VCaP (cell line): ENCODE data around the gene MAB21L4.
"Not testable (repeated sequence)": the region's sequence is repeated elsewhere in the genome, so short reads cannot be mapped to it uniquely, and the experiment has no call there.

Source experiments
- H3K27ac ChIP-seq: fragments of 450-650 bp; 2 replicates; pipeline ENCODE4 v1.5.1; 2017
- TF ChIP-seq, protein P1 (sequence below): fragments of 450-650 bp; conservative IDR thresholded peaks from 2 replicates; pipeline ENCODE4 v1.5.1; 2017; ENCODE audit warnings: mild to moderate bottlenecking, moderate library complexity

Gene MAB21L4

DNA sequence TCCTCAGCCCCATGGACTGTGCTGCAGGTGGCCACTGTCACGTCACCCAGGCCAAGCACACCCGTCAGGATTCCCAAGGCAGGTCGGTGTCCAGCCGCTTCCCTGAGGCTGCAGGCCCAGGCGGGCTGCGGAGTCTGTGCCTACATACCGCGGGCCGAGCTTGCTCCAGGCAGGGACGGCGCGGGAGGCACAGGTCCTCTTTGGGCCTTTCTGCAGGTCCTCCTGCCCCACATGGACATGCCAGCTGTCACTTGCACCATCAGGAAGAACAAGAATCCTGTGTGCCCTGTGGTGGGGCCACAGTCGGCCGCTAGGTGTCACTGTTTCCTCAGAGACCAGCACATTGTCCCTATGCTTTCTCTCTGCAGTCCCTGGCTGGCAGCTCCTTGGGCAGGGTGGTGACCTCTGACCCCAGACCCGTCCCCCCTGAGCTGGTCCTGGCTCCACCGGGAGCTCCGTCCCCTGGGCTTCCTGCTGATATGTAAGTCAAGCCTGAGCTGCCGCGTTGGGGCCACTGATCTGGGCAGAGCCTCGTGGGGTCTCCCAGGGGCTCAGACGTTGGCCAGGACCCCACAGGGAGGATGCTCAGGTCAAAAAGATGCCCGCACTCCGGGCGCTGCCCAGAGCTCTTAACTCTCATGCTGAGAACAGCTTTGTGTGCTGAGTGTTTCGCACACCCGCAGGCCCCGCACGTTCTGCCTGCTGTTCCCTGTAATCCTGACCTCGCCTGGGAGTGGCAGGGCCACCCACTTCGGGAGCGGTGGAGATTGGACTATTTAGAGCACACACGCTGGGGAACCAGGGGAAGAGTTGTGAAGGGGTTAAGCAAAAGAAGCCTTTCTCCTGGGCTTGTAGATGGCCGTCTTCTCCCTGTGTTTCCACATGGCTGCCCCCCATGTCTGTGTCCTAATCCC is 44.6 kb downstream of the MAB21L4 start:
- TF ChIP-seq, protein P1, sequence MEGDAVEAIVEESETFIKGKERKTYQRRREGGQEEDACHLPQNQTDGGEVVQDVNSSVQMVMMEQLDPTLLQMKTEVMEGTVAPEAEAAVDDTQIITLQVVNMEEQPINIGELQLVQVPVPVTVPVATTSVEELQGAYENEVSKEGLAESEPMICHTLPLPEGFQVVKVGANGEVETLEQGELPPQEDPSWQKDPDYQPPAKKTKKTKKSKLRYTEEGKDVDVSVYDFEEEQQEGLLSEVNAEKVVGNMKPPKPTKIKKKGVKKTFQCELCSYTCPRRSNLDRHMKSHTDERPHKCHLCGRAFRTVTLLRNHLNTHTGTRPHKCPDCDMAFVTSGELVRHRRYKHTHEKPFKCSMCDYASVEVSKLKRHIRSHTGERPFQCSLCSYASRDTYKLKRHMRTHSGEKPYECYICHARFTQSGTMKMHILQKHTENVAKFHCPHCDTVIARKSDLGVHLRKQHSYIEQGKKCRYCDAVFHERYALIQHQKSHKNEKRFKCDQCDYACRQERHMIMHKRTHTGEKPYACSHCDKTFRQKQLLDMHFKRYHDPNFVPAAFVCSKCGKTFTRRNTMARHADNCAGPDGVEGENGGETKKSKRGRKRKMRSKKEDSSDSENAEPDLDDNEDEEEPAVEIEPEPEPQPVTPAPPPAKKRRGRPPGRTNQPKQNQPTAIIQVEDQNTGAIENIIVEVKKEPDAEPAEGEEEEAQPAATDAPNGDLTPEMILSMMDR, result peak; percentile 96
- H3K27ac ChIP-seq, result no peak overlapping the region

DNA sequence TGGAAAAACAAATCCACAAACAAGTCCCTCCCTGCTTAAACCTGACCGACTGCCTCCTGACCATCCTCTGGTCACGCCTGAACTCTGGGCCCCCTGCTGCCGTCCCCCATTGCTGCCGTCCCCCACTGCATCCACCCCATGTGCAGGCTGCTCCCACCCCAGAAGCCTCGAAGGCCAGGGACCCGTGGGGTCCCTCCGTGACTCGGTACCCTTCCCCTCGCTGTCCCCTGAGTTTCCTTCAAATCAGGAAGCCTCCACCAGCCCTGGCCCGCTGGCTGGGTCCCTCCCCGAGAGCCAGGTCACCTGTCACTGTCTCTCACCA is 45.2 kb downstream of the MAB21L4 start:
- TF ChIP-seq, protein P1, result no peak
- H3K27ac ChIP-seq, result no peak overlapping the region

DNA sequence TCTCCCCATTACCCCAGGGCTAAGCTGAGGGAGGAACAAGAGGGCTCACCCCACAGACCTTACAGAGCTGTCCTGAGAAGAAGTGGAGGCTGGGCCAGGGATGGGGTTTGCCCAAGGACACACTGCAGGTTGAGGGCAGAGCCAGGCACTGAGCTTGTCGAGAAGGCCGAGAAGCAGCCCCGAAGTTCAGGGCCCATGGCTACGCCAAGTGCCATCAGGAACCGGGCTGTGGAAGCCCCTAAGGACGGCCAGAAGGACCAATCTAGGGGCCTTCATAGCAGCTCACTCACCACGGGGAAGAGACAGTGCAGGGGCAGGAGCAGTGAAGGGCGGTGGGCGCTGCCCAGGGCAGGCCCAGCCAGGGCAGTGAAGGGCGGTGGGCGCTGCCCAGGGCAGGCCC is 45.9 kb downstream of the MAB21L4 start:
- TF ChIP-seq, protein P1, result no peak

DNA sequence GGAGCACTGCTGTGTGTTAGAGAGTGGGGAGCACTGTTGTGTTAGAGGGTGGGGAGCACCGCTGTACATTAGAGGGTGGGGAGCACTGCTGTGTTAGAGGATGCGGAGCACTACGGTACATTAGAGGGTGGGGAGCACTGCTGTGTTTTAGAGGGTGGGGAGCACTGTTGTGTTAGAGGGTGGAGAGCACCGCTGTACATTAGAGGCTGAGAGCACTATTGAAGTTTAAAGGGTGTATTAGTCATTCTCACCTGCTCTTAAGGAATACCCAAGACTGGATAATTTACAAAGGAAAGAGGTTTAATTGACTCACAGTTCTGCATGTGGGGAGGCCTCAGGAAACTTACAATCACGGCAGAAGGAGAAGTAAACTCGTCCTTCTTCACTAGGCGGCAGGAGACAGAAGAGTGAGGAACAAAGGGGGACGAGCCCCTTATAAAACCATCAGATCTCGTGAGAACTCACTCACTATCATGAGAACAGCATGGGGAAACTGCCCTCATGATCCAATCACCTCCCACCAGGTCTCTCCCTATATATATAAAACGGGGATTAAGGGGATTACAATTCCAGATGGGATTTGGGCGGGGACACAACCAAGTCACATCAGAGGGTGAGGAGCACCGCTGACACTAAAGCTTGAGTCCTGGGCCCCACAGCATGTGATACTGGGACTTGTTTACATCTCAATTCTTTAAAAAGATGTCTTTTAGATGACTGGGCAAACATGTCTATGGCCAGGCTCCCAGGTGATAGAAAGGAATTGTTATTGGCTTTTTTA is 46.9 kb downstream of the MAB21L4 start:
- TF ChIP-seq, protein P1, result no peak
- H3K27ac ChIP-seq, result no peak overlapping the region

More for the DNA sequence above, 45.9 kb downstream of the MAB21L4 start:
- H3K27ac ChIP-seq, result no peak overlapping the region

DNA sequence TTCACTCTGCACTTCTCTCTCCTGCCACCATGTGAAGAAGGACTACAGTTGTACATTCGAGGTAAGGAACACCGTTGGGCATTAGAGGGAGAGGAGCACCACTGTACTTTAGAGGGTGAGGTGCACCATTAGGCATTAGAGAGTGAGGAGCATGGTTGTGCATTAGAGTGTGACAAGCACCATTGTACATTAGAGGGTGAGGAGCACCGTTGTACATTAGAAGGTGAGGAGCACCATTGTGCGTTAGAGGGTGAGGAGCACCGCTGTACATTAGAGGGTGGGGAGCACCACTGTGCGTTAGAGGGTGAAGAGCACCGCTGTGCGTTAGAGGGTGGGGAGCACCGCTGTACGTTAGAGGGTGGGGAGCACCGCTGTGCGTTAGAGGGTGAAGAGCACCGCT is 48.1 kb downstream of the MAB21L4 start:
- no peak overlapping the region for H3K27ac ChIP-seq
- TF ChIP-seq, protein P1, result no peak

DNA sequence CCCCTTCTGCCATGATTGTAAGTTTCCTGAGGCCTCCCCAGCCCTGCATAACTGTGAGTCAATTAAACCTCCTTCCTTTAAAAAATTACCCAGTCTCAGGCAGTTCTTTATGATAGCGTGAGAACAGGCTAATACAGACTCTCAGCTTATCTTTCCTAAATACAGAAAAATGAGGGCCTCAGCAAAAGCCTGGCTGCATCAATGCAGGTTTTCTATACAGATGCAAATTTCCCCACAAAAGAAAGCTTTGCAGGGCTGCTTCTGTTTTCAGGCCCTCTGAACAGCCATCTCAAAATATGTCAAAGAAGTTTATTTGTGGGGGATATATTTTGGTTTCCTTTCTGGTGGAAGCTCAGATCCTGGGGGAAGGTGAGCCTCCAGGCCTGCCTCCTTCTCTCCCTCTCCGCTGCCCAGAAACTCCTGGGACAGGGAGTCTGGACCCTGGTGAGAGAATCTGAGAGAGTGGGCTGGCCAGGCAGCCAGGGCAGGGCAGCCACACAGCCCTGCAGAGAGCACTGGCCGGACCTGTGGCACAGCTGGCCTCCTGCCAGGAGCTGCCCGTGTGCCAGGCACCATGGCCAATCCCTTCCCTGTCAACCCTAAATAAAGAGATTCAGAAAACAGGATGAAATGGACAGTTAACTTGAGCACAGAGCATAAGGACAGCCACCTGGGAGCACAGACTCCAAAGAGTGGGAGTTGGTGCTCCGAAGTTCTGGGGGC is 48.9 kb downstream of the MAB21L4 start:
- H3K27ac ChIP-seq, result 0 out of 2 replicates have a peak overlapping the region, but pooled peaks have one; percentile 14
- TF ChIP-seq, protein P1, result no peak

DNA sequence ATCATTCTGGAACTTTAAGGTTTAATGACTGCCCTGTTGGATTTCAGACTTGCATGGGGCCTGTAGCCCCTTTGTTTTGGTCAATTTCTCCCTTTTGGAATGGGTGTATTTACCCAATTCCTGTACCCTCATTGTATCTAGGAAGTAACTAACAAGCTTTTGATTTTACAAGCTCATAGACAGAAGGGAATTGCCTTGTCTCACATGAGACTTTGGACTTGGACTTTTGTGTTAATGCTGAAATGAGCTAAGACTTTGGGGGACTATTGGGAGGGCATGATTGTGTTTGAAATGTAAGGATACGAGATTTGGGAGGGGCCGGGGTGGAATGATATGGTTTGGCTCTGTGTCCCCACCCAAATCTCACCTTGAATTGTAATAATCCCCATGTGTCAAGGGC is 49.6 kb downstream of the MAB21L4 start:
- not testable (repeated sequence) for H3K27ac ChIP-seq
